Measurements from ENCODE around the gene UBQLN3.

- TF ChIP-seq CTCF (IDR thresholded peaks at IDR 0.05 in 8 of 11, conservative IDR thresholded peaks at IDR 0.05 in 3 of 11) (no peak), POLR2A (IDR thresholded peaks at IDR 0.05) (no peak)
Observed at GRCh38 chr11:5553343-5553742, 43.6 kb upstream of the UBQLN3 start.
